ENCODE data around the gene ANKS3.

DNA sequence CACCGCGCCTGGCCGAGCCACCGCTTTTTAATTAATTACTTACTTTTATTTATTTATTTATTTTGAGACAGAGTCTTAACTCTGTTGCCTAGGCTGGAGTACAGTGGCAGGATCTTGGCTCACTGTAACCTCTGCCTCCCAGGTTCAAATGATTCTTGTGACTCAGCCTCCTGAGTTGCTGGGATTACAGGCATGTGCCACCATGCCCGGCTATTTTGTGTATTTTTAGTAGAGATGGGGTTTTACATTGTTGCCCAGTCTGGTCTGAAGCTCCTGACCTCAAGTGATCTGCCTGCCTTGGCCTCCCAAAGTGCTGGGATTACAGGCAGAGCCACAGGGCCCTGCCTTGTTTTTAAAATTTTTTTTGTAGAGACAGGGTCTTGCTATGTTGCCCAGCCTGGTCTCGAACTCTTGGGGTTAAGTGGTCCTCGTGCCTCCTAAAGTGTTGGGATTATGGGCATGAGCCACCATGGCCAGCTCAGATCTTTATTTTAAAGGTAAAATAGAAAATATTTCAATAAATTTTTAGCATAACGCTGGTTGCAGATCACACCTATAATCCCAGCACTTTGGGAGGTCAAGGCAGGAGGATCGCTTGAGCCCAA lies 59.0 kb downstream of the ANKS3 start:
- TF ChIP-seq MYC (IDR thresholded peaks at IDR 0.05; ENCODE audit: low read depth, low read length) = no peak
- TF ChIP-seq, protein P1, sequence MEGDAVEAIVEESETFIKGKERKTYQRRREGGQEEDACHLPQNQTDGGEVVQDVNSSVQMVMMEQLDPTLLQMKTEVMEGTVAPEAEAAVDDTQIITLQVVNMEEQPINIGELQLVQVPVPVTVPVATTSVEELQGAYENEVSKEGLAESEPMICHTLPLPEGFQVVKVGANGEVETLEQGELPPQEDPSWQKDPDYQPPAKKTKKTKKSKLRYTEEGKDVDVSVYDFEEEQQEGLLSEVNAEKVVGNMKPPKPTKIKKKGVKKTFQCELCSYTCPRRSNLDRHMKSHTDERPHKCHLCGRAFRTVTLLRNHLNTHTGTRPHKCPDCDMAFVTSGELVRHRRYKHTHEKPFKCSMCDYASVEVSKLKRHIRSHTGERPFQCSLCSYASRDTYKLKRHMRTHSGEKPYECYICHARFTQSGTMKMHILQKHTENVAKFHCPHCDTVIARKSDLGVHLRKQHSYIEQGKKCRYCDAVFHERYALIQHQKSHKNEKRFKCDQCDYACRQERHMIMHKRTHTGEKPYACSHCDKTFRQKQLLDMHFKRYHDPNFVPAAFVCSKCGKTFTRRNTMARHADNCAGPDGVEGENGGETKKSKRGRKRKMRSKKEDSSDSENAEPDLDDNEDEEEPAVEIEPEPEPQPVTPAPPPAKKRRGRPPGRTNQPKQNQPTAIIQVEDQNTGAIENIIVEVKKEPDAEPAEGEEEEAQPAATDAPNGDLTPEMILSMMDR (IDR thresholded peaks at IDR 0.05; ENCODE audit: low read depth, low read length) = no peak
- no peak for TF ChIP-seq POLR2A (IDR thresholded peaks at IDR 0.05; ENCODE audit: extremely low read depth, insufficient read length)
- TF ChIP-seq, protein P2, sequence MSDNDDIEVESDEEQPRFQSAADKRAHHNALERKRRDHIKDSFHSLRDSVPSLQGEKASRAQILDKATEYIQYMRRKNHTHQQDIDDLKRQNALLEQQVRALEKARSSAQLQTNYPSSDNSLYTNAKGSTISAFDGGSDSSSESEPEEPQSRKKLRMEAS (IDR thresholded peaks at IDR 0.05; ENCODE audit: low read depth, low read length) = no peak

Data from NB4 (cell line).